Endothelial cell of umbilical vein (primary cell): ENCODE measurements around the gene SPON2. TPM values are rescaled to one million over a fixed set of nuclear protein-coding genes. Genes with fewer than 3 reads are reported as not detected.

Experiments
- BruUV-seq: library from RNA; stranded (reverse); fragments of 400-500 nt; replicated peaks from 2 replicates; lab custom pipeline; 2021; lab: Mats Ljungman, UMichigan
- CTCF ChIA-PET: fragments of 300-600, 350-600 bp; sonication (Branson Sonifier 250); formaldehyde crosslinking; loops from one replicate; lab custom pipeline; 2021; ENCODE audit warnings: antibody characterized with exemption, inconsistent platforms; lab: Charles Lee
- POLR2A ChIA-PET: fragments of 300-600, 350-600 bp; sonication (Branson Sonifier 250); formaldehyde crosslinking; loops from one replicate; lab custom pipeline; 2021; ENCODE audit warnings: antibody characterized with exemption, inconsistent platforms; lab: Charles Lee
- DNase-seq: peaks from one replicate; pipeline ENCODE4 v3.0.0-alpha.2; 2011; ENCODE audit warnings: low read depth, low spot score
- FAIRE-seq: peaks from 2 replicates; lab custom pipeline; 2011; peaks lifted over from hg19 to GRCh38; lab: Jason Lieb, UNC
- H2AFZ ChIP-seq: 2 replicates; pipeline ENCODE4 v1.6.0; 2012; ENCODE audit warnings: low read depth, low read length, control low read depth, inconsistent platforms
- H3K27ac ChIP-seq: 2 replicates; pipeline ENCODE4 v1.5.1; 2011; ENCODE audit warnings: low read depth, mild to moderate bottlenecking, control low read depth, low read length, moderate library complexity; ENCODE audit not compliant: insufficient read depth
- H3K27me3 ChIP-seq, 2 experiments: 2 replicates each; pipeline versions ENCODE4 v1.6.0 to v1.6.1; 2011; ENCODE audit warnings: low read length in 2 of 2, mixed read lengths in 1 of 2; ENCODE audit not compliant: control insufficient read depth in 2 of 2, insufficient read depth in 2 of 2
- H3K36me3 ChIP-seq, 2 experiments: 2 replicates in 1 of 2; 3 replicates in 1 of 2; pipeline ENCODE4 v1.5.1; 2011; ENCODE audit warnings: low read length in 2 of 2, mild to moderate bottlenecking in 1 of 2, moderate library complexity in 1 of 2; ENCODE audit not compliant: control insufficient read depth in 2 of 2, insufficient read depth in 2 of 2; ENCODE audit errors: extremely low read depth in 1 of 2
- H3K4me1 ChIP-seq: 3 replicates; pipeline ENCODE4 v1.5.1; 2011; ENCODE audit warnings: mild to moderate bottlenecking, low read length; ENCODE audit not compliant: control insufficient read depth, insufficient read depth; ENCODE audit errors: extremely low read depth
- H3K4me2 ChIP-seq: 2 replicates; pipeline ENCODE4 v1.6.1; 2011; ENCODE audit warnings: low read length, control low read depth, mixed read lengths; ENCODE audit not compliant: insufficient read depth
- H3K4me3 ChIP-seq, 3 experiments: fragments of 200-600 bp in 1 of 3; sonication (generic), shearing (Covaris generic) in 1 of 3; replicated peaks in 1 of 3; 2 replicates each; pipeline ENCODE4 v1.5.1; 2011 to 2016; ENCODE audit warnings: control low read depth in 3 of 3, low read length in 3 of 3, mild to moderate bottlenecking in 2 of 3, inconsistent platforms in 1 of 3, low read depth in 1 of 3, moderate library complexity in 1 of 3; ENCODE audit not compliant: insufficient read depth in 1 of 3
- H3K79me2 ChIP-seq: 2 replicates; pipeline ENCODE4 v1.6.0; 2012; ENCODE audit warnings: low read length, inconsistent platforms; ENCODE audit not compliant: control insufficient read depth, insufficient read depth
- H3K9ac ChIP-seq: replicated peaks from 2 replicates; pipeline ENCODE3; 2011; ENCODE audit warnings: low read length, control low read depth; ENCODE audit not compliant: insufficient read depth; ENCODE audit errors: extremely low read depth
- H3K9me1 ChIP-seq: replicated peaks from 3 replicates; pipeline ENCODE4 v1.6.0; 2011; ENCODE audit warnings: mild to moderate bottlenecking, low read length; ENCODE audit not compliant: control insufficient read depth, insufficient read depth; ENCODE audit errors: extremely low read depth
- H3K9me3 ChIP-seq: replicated peaks from 2 replicates; pipeline ENCODE4 v1.5.1; 2012; ENCODE audit warnings: low read length, inconsistent platforms; ENCODE audit not compliant: control insufficient read depth, insufficient read depth
- H4K20me1 ChIP-seq: replicated peaks from 2 replicates; pipeline ENCODE3; 2011; ENCODE audit warnings: mild to moderate bottlenecking, low read length; ENCODE audit not compliant: control insufficient read depth, insufficient read depth; ENCODE audit errors: extremely low read depth
- EZH2 ChIP-seq: IDR thresholded peaks from 2 replicates; pipeline ENCODE4 v1.6.1; 2012; ENCODE audit warnings: borderline replicate concordance, low read depth, mild to moderate bottlenecking, moderate library complexity, low read length, inconsistent platforms; ENCODE audit not compliant: severe bottlenecking
- FOS ChIP-seq: IDR thresholded peaks from 2 replicates; pipeline ENCODE4 v1.6.1; 2011; ENCODE audit warnings: mild to moderate bottlenecking, low read length, moderate library complexity, borderline replicate concordance; ENCODE audit not compliant: insufficient read depth
- GATA2 ChIP-seq: IDR thresholded peaks from 2 replicates; pipeline ENCODE4 v1.7.0; 2011; ENCODE audit warnings: low read depth, mild to moderate bottlenecking, moderate library complexity, mixed read lengths, low read length; ENCODE audit not compliant: insufficient read length, insufficient read depth
- JUN ChIP-seq: IDR thresholded peaks from 2 replicates; pipeline ENCODE4 v1.6.1; 2011; ENCODE audit warnings: borderline replicate concordance, low read depth; ENCODE audit not compliant: insufficient read length, insufficient read depth
- MYC ChIP-seq: IDR thresholded peaks from one replicate; pipeline ENCODE4 v1.6.1; 2011; ENCODE audit warnings: mild to moderate bottlenecking, low read depth, low read length
- POLR2A ChIP-seq: IDR thresholded peaks from 2 replicates; pipeline ENCODE4 v1.6.1; 2012; ENCODE audit warnings: low read depth, mild to moderate bottlenecking, control low read depth, low read length
- POLR2AphosphoS5 ChIP-seq: IDR thresholded peaks from 2 replicates; pipeline ENCODE4 v1.6.1; 2012; ENCODE audit warnings: low read depth, mild to moderate bottlenecking, control low read depth, low read length, moderate library complexity; ENCODE audit not compliant: insufficient read depth
- dilution Hi-C: fragments of 300-500 bp; cut with MboI; formaldehyde crosslinking; loops from one replicate; pipeline ENCODE4 v1.15.0; 2019; ENCODE audit warnings: low sequenced_read_pairs; ENCODE audit not compliant: extremely low pct_ligation_motif_present
- intact Hi-C: fragments of 100-400 bp; cut with micrococcal nuclease; formaldehyde crosslinking; loops from one replicate; pipeline ENCODE4 v1.10.0; 2022
- polyA plus RNA-seq, 4 experiments: library from polyadenylated mRNA; depleted of rRNA in 3 of 4; stranded (reverse) in 3 of 4; unstranded in 1 of 4; fragments of >200 nt; gene quantifications; 2 replicates each; pipeline versions ENCODE4 v1.2.1 to v1.2.3, GENCODE V29; 2011 to 2012; ENCODE audit warnings: missing spikeins in 1 of 4
- total RNA-seq: library from RNA; stranded (reverse); gene quantifications from 2 replicates; pipeline ENCODE4 v1.2.3, GENCODE V29; 2021
- TF ChIP-seq, protein P1 (sequence below): IDR thresholded peaks from 2 replicates; pipeline ENCODE4 v1.6.1; 2011; ENCODE audit not compliant: insufficient read depth, insufficient read length
- TF ChIP-seq, protein P2 (sequence below), 2 donors: IDR thresholded peaks; 1 replicate in 1 of 2; 2 replicates in 1 of 2; pipeline ENCODE4 v1.5.1; 2011; ENCODE audit warnings: low read length in 2 of 2, mild to moderate bottlenecking in 2 of 2, moderate library complexity in 2 of 2, control low read depth in 1 of 2, inconsistent platforms in 1 of 2, low read depth in 1 of 2; ENCODE audit not compliant: insufficient read depth in 1 of 2; ENCODE audit errors: extremely low read depth in 1 of 2

The SPON2 gene
- total and polyA plus RNA-seq, 2 donors (not counting 3 experiments of a cell fraction or from before 2014, with no cell fraction given): 0.04 TPM; not detected in 1

DNA sequence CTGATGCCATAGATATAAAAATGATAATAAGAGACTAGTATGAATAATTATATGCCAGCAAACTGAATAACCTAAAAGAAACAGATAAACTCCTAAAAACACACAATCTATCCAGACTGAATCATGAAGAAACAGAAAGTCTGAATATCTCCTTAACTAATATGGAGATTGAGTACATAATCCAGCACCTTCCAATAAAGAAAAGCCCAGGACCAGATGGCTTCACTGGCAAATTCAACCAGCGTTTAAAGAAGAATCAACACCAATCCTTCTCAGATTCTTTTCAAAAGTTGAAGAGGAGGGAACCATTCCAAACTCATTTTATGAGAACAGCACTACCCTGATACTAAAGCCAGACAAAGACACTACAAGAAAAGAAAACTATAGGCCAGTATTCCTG, 32.5 kb downstream of the SPON2 start:
- H4K20me1 ChIP-seq: no peaks in the 10 kb centered on the region
- intact Hi-C loops: no loop called here
- H3K9ac ChIP-seq: no peak overlapping the region
- H3K4me3 ChIP-seq: no peak overlapping the region
- no peaks in the 10 kb centered on the region for H3K79me2 ChIP-seq
- no peak overlapping the region for H3K27ac ChIP-seq
- POLR2A ChIA-PET: no interaction called here
- DNase-seq (no peak), FAIRE-seq (no peak)
- H3K36me3 ChIP-seq: no peaks in the 10 kb centered on the region
- no TSS peak for BruUV-seq
- no peak overlapping the region for H2AFZ ChIP-seq
- no peaks in the 10 kb centered on the region for H3K9me3 ChIP-seq
- TF ChIP-seq, protein P1, sequence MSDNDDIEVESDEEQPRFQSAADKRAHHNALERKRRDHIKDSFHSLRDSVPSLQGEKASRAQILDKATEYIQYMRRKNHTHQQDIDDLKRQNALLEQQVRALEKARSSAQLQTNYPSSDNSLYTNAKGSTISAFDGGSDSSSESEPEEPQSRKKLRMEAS: no peak
- TF ChIP-seq, protein P2, sequence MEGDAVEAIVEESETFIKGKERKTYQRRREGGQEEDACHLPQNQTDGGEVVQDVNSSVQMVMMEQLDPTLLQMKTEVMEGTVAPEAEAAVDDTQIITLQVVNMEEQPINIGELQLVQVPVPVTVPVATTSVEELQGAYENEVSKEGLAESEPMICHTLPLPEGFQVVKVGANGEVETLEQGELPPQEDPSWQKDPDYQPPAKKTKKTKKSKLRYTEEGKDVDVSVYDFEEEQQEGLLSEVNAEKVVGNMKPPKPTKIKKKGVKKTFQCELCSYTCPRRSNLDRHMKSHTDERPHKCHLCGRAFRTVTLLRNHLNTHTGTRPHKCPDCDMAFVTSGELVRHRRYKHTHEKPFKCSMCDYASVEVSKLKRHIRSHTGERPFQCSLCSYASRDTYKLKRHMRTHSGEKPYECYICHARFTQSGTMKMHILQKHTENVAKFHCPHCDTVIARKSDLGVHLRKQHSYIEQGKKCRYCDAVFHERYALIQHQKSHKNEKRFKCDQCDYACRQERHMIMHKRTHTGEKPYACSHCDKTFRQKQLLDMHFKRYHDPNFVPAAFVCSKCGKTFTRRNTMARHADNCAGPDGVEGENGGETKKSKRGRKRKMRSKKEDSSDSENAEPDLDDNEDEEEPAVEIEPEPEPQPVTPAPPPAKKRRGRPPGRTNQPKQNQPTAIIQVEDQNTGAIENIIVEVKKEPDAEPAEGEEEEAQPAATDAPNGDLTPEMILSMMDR (IDR thresholded peaks at IDR 0.05; ENCODE audit: extremely low read depth in 1 of 2, insufficient read depth in 1 of 2, low read depth in 1 of 2, low read length in 2 of 2): no peak
- no peak for TF ChIP-seq POLR2AphosphoS5
- peaks cover 7 to 12% of the 10 kb centered on the region in 2 experiments for H3K27me3 ChIP-seq
- H3K4me2 ChIP-seq: no peak overlapping the region
- no peaks in the 10 kb centered on the region for H3K9me1 ChIP-seq
- H3K4me1 ChIP-seq: no peaks in the 10 kb centered on the region
- dilution Hi-C loops: no loop called here
- CTCF ChIA-PET: no interaction called here

DNA sequence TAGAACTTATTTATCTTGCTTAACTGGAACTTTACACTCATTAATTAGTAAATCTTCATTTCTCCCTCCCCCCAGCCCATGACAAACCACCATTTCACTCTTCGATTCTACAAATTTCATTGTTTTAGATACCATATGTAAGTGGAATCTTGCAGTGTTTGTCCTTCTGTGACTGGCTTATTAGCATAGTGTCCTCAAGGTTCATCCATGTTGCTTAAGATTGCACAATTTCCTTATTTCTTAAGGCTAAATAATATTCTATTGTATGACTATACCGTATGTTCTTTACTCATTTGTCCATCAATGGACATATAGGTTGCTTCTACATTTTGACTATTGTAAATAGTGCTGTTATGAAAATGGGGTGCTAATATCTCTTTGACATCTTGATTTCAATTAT, 34.5 kb downstream of the SPON2 start:
- H3K9ac ChIP-seq: no peak overlapping the region
- H3K4me3 ChIP-seq: no peak overlapping the region
- dilution Hi-C loops (no loop called here), intact Hi-C loops (no loop called here)
- no peak for DNase-seq
- peaks cover 7 to 12% of the 10 kb centered on the region in 2 experiments for H3K27me3 ChIP-seq
- TF ChIP-seq MYC: no peak
- no peak for TF ChIP-seq POLR2A
- TF ChIP-seq, protein P2 (IDR thresholded peaks at IDR 0.05; ENCODE audit: extremely low read depth in 1 of 2, insufficient read depth in 1 of 2, low read depth in 1 of 2, low read length in 2 of 2): no peak
- TF ChIP-seq POLR2AphosphoS5: no peak
- no peak for TF ChIP-seq EZH2
- TF ChIP-seq FOS: no peak
- TF ChIP-seq, protein P1: no peak
- no peak for TF ChIP-seq JUN
- TF ChIP-seq GATA2: no peak
- no TSS peak for BruUV-seq
- H3K9me3 ChIP-seq: no peaks in the 10 kb centered on the region
- no peak overlapping the region for H2AFZ ChIP-seq
- no peaks in the 10 kb centered on the region for H3K79me2 ChIP-seq
- no peaks in the 10 kb centered on the region for H3K36me3 ChIP-seq
- CTCF ChIA-PET: interaction anchor here (0.9 to 1.1 kb wide), 2 partner anchors 10 to 130 kb away, joined by 3 to 5 read pairs; no protein-coding TSS in a partner anchor
- no peaks in the 10 kb centered on the region for H3K4me1 ChIP-seq
- POLR2A ChIA-PET: no interaction called here
- no peak for FAIRE-seq
- H4K20me1 ChIP-seq: no peaks in the 10 kb centered on the region
- H3K27ac ChIP-seq: no peak overlapping the region
- H3K9me1 ChIP-seq: no peaks in the 10 kb centered on the region
- H3K4me2 ChIP-seq: no peak overlapping the region
